ENCODE results near the gene TRIM71.

Gene TRIM71

DNA sequence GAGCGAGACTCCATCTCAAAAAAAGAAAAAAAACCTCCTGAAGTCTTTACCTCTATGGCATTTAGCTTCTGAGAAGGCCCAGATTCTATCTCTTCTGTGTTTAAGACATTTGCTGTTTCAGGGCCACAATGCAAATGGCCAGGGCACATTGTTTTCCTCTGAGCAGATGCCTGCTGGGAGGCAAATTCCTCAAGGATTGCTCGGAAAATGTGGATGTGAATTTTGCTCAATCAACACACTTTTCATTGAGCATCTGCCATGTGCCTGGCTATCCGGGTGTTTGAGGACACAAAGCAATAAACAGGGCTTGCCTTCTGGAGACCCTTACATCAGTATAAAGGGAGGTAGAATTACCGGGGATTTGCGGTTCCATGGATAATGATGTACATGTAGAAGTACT, 20.0 kb downstream of the TRIM71 start:
- TF ChIP-seq, protein P1, sequence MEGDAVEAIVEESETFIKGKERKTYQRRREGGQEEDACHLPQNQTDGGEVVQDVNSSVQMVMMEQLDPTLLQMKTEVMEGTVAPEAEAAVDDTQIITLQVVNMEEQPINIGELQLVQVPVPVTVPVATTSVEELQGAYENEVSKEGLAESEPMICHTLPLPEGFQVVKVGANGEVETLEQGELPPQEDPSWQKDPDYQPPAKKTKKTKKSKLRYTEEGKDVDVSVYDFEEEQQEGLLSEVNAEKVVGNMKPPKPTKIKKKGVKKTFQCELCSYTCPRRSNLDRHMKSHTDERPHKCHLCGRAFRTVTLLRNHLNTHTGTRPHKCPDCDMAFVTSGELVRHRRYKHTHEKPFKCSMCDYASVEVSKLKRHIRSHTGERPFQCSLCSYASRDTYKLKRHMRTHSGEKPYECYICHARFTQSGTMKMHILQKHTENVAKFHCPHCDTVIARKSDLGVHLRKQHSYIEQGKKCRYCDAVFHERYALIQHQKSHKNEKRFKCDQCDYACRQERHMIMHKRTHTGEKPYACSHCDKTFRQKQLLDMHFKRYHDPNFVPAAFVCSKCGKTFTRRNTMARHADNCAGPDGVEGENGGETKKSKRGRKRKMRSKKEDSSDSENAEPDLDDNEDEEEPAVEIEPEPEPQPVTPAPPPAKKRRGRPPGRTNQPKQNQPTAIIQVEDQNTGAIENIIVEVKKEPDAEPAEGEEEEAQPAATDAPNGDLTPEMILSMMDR (IDR thresholded peaks at IDR 0.05; ENCODE audit: low read depth, low read length) = no peak
- no peak for DNase-seq (ENCODE audit: low read depth in 2 of 2)
- H3K4me3 ChIP-seq (replicated peaks in 1 of 2; ENCODE audit: low read depth in 2 of 2, low read length in 2 of 2) = no peak overlapping the region

DNA sequence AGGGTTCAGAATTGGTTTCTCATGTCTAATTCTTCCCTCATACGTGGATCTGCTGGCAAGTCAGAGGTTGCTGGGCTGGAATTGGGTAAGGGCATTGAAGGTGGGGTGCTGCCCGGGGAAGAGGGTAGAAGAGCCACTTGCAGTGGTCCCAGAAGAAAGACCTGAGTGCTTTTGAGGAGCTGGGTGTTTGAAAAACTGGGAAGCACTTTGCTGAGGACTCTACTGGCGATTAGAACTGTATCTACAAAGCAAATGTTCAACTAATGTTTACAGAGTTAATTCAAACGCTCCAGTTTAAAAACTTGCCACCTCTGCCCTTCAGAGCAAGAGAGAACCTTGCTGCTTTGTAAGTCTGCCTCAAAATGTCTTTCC, 21.9 kb downstream of the TRIM71 start:
- TF ChIP-seq, protein P1 (IDR thresholded peaks at IDR 0.05; ENCODE audit: low read depth, low read length) = no peak
- no peak overlapping the region for H3K4me3 ChIP-seq (replicated peaks in 1 of 2; ENCODE audit: low read depth in 2 of 2, low read length in 2 of 2)
- DNase-seq (ENCODE audit: low read depth in 2 of 2) = no peak

DNA sequence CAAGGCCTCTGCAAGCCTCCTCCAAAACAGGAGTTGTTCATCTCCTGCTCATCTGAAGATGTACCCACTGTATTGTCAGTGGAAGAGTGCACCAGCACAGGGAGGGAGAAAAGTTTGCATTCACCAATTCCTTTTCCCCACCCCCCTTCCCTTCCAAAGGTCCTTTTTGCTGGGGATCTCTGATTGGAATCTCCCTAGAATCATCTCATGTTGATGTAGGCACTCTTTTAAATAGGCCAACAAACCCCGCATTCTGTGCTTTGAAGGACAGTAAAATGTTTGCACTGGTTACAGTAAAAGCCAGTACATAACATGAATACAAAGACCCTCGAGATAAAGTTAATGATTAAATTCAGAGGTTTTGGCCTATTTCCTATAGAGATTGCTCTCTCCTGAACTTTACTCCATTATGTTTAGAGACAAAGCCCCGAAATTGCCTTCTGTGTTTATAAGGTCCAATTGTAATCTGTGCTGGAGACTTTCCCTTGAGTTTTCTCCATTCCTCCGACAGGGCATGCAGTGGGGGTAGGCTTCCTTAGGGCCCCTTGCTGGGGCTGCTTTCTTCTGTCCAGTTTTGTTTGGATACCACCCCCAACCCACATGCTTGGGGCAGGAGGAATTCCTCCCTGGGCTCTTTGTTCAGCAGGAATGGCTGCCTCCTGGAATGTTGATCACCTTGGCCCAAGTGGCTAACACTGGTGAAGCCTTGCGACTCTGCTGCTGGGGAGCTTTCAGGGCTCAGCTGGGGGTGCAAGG, 22.5 kb downstream of the TRIM71 start:
- TF ChIP-seq, protein P1 (IDR thresholded peaks at IDR 0.05; ENCODE audit: low read depth, low read length) = no peak
- no peak for DNase-seq (ENCODE audit: low read depth in 2 of 2)
- H3K4me3 ChIP-seq (replicated peaks in 1 of 2; ENCODE audit: low read depth in 2 of 2, low read length in 2 of 2) = no peak overlapping the region

DNA sequence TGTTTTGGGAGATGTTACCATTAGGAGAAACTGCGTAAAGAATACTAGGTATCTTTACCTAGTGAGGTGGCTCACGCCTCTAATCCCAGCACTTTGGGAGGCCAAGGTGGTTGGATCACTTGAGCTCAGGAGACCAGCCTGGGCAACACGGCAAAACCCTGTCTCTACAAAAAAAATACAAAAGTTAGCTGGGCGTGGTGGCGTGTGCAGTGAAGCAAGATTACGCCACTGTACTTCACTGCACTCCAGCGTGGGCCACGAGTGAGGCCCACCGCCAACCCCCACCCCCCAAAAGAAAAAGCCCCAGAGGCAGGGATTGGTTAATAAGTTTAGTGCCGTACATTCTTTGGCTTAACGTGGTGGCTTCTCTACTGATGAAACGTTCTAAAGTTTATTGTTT, 23.5 kb downstream of the TRIM71 start:
- DNase-seq (ENCODE audit: low read depth in 2 of 2) = no peak
- TF ChIP-seq, protein P1 (IDR thresholded peaks at IDR 0.05; ENCODE audit: low read depth, low read length) = no peak
- H3K4me3 ChIP-seq (replicated peaks in 1 of 2; ENCODE audit: low read depth in 2 of 2, low read length in 2 of 2) = no peak overlapping the region

DNA sequence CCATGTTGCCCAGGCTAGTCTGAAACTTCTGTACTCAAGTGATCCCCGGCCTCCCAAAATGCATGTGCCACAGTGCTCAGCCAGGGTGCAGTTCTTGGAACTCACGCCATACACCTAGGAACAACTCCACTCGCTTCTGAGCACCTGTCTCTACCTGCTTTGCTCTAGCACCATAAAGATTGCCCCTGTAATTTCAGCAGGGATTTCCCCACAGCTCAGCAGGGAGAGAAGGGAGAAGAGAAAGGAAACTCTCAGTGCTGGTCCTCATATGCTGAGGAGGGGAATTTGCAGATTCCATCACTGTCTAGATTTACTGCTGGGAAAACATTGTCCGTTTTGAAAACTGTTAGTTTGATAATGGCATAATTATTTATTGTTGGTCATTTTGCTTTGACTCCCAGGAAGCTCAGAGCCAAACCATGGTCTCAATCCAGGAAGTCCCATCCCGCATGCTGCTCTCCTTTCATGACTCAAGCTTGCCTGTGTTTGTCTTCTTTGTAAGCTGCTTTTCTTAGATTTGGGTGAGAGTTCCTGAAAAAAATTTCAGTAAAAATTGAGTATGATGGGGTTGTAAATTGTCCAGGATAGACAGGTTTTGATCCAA, 24.2 kb downstream of the TRIM71 start:
- TF ChIP-seq, protein P1 (IDR thresholded peaks at IDR 0.05; ENCODE audit: low read depth, low read length) = no peak
- peak in 1 of 2 donors; percentile 33 for DNase-seq (ENCODE audit: low read depth in 2 of 2)
- H3K4me3 ChIP-seq (replicated peaks in 1 of 2; ENCODE audit: low read depth in 2 of 2, low read length in 2 of 2) = no peak overlapping the region

DNA sequence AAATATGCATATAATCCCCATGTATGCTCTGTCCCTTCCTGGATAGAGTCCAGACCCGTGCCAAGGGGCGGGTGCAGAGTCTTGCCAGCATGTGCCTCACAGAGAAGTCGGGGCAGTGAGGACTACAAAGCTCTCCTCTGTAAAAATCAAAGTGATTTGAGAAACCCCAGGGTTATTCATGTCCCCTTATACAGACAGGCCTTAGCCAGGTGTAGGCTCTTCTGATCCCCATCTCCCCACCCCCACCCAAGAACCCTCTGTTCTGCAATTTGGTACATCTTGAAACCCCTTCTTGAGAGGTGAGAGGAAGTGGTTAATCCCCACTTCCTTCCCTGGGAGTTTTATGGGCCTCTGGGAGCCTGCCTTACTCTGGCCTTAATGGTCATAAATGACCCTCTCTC, 24.7 kb downstream of the TRIM71 start:
- TF ChIP-seq, protein P1 (IDR thresholded peaks at IDR 0.05; ENCODE audit: low read depth, low read length) = no peak
- DNase-seq (ENCODE audit: low read depth in 2 of 2) = no peak
- no peak overlapping the region for H3K4me3 ChIP-seq (replicated peaks in 1 of 2; ENCODE audit: low read depth in 2 of 2, low read length in 2 of 2)

All from cardiac fibroblast (primary cell).